Chondrocyte (in vitro differentiated cells): Measurements from ENCODE around the gene DOCK2. TPM values are rescaled to one million over a fixed set of nuclear protein-coding genes. Genes with fewer than 3 reads are reported as not detected.

Experiments used
- DNase-seq: peaks from one replicate; pipeline ENCODE4 v3.0.0; 2021; ENCODE audit warnings: mixed read lengths, low spot score
- H3K27ac Mint-ChIP-seq: one replicate; pipeline ENCODE4 v1.8.0; 2021; ENCODE audit warnings: mild to moderate bottlenecking, moderate library complexity, mixed read lengths; ENCODE audit not compliant: unreplicated experiment
- H3K27me3 Mint-ChIP-seq: 2 replicates; pipeline ENCODE4 v1.8.0; 2021; ENCODE audit warnings: low read depth, mixed read lengths
- H3K36me3 Mint-ChIP-seq: 2 replicates; pipeline ENCODE4 v1.8.0; 2021; ENCODE audit warnings: low read depth, mixed read lengths
- H3K4me1 Mint-ChIP-seq: 2 replicates; pipeline ENCODE4 v1.8.0; 2021; ENCODE audit warnings: low read depth, mild to moderate bottlenecking, mixed read lengths
- H3K4me3 Mint-ChIP-seq: one replicate; pipeline ENCODE4 v1.8.0; 2021; ENCODE audit warnings: mild to moderate bottlenecking, moderate library complexity, mixed read lengths; ENCODE audit not compliant: unreplicated experiment
- H3K9me3 Mint-ChIP-seq: 2 replicates; pipeline ENCODE4 v1.8.0; 2021; ENCODE audit warnings: low read depth, mixed read lengths
- CTCF ChIP-seq: fragments of 200-600 bp; sonication (generic); IDR thresholded peaks from 2 replicates; pipeline ENCODE4 v1.5.0; 2021; ENCODE audit warnings: antibody characterized with exemption, mild to moderate bottlenecking, moderate library complexity
- total RNA-seq: library from RNA; stranded (reverse); gene quantifications from 3 replicates; pipeline ENCODE4 v1.2.1, GENCODE V29; 2021

The DOCK2 gene
- total RNA-seq, 1 donor from 2014 or later, result 3.1 TPM

GRCh38 chr5:169873642-169874041 is 236.6 kb downstream of the DOCK2 start:
- H3K4me1 Mint-ChIP-seq, result no peaks in the 10 kb centered on the region
- H3K9me3 Mint-ChIP-seq, result no peaks in the 10 kb centered on the region
- no peak for DNase-seq
- H3K36me3 Mint-ChIP-seq, result no peaks in the 10 kb centered on the region
- no peak overlapping the region for H3K27ac Mint-ChIP-seq
- H3K4me3 Mint-ChIP-seq, result no peak overlapping the region
- H3K27me3 Mint-ChIP-seq, result no peaks in the 10 kb centered on the region
- TF ChIP-seq CTCF, result no peak

GRCh38 chr5:169874621-169875020 is 237.5 kb downstream of the DOCK2 start:
- Mint-ChIP-seq H3K27ac (no peak overlapping the region), H3K36me3 (no peaks in the 10 kb centered on the region), H3K27me3 (no peaks in the 10 kb centered on the region), H3K4me3 (no peak overlapping the region), H3K4me1 (no peaks in the 10 kb centered on the region), H3K9me3 (no peaks in the 10 kb centered on the region)
- DNase-seq, result no peak
- no peak for TF ChIP-seq CTCF

DNA sequence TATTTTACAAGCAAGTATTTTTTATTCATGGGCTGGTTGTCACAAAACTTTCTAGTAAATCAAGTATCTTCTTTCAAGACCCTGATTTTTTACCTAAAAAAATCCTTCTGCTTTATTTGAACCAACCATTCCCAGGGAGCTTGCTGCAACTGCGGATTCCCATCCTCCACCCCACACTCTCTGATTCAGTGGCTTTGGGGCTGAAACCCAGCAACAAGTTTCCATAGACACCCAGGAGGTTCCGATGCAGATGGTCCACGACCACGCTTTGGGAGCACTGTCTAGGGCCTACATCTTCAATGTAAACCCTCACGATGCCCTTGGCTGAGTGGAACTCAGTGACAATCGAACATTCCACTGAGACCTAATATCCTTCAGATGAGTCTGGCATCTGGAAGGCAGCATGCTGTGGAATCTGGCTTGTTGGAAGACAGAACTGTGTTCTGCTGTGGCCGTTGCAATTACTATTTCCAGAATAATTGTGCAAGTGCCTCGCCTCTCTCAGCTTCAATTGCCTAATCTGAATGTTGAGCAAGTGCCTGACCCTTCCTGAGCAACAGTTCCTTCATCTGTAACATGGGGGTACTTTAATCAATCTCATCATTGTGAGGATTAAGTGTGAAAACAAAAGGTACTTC is 238.1 kb downstream of the DOCK2 start:
- H3K27me3 Mint-ChIP-seq, result no peaks in the 10 kb centered on the region
- no peaks in the 10 kb centered on the region for H3K9me3 Mint-ChIP-seq
- no peak overlapping the region for H3K4me3 Mint-ChIP-seq
- no peaks in the 10 kb centered on the region for H3K4me1 Mint-ChIP-seq
- H3K27ac Mint-ChIP-seq, result no peak overlapping the region
- H3K36me3 Mint-ChIP-seq, result no peaks in the 10 kb centered on the region
- no peak for DNase-seq
- no peak for TF ChIP-seq CTCF

- TF ChIP-seq CTCF, result no peak
- no peaks in the 10 kb centered on the region for H3K4me1 Mint-ChIP-seq
- no peaks in the 10 kb centered on the region for H3K27me3 Mint-ChIP-seq
- H3K9me3 Mint-ChIP-seq, result no peaks in the 10 kb centered on the region
- no peak for DNase-seq
- H3K36me3 Mint-ChIP-seq, result no peaks in the 10 kb centered on the region
- no peak overlapping the region for H3K27ac Mint-ChIP-seq
- H3K4me3 Mint-ChIP-seq, result no peak overlapping the region
Observed at GRCh38 chr5:169875731-169876130, 238.7 kb downstream of the DOCK2 start.

DNA sequence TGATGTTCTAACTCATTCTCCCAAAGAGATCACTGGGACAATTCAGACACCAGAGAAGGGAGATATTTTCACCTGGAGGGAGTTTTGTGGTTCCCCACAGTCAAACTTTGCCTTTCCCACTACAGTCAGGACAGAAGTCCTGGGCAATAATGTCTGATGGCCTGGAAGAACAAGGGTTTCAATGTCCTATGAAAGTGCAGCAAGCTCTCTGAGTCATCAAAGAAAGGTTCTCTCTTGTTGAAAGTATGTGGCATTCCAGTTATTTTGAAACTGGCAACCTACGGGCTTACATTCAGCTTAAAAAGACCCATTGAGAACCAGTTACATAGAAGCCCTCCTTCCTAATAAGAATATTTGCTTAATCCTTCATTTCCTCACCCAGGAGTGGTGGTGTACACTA is 239.3 kb downstream of the DOCK2 start:
- H3K36me3 Mint-ChIP-seq, result no peaks in the 10 kb centered on the region
- no peak for TF ChIP-seq CTCF
- no peak overlapping the region for H3K27ac Mint-ChIP-seq
- no peak for DNase-seq
- H3K4me1 Mint-ChIP-seq, result no peaks in the 10 kb centered on the region
- no peak overlapping the region for H3K4me3 Mint-ChIP-seq
- no peaks in the 10 kb centered on the region for H3K9me3 Mint-ChIP-seq
- H3K27me3 Mint-ChIP-seq, result no peaks in the 10 kb centered on the region
